GM18511 (cell line): Measurements from ENCODE around the gene ARNT2.

Source experiments
- ATAC-seq: cut with Tn5 transposase; IDR thresholded peaks from one replicate; pipeline ENCODE4 v1.9.1; 2021; ENCODE audit warnings: mild to moderate bottlenecking, moderate library complexity; ENCODE audit not compliant: unreplicated experiment

ARNT2 gene

DNA sequence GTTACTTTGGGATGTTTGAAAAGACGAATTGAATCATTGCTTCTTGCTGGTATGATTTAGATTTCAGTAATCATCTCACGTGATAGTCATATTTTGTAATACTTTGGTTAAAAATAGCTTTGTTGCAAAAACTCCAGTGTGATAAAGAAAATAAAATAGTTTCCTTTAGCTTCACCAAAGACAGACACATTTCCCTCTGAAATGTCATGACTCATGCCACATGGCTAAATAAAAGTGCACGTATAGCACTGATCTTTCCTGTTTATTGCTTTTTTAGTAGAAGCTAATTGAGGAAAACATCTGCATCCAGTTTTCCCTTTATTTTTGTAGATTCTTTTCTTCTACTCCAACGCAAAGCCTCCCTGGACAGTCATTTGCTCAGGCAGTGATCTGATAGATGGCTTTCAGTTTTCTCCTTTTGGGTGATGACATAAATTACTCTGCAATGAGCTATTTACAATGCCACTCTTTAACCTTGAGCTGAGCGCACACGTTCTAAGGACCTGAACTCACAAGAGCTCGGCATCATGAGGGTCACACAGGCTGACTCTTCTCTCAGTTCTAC, 84.9 kb downstream of the ARNT2 start:
- ATAC-seq = no peak

- no peak for ATAC-seq
These were observed 86.3 kb downstream of the ARNT2 start for GRCh38 chr15:80490431-80490990.

GRCh38 chr15:80491163-80491847, 87.1 kb downstream of the ARNT2 start:
- no peak for ATAC-seq

DNA sequence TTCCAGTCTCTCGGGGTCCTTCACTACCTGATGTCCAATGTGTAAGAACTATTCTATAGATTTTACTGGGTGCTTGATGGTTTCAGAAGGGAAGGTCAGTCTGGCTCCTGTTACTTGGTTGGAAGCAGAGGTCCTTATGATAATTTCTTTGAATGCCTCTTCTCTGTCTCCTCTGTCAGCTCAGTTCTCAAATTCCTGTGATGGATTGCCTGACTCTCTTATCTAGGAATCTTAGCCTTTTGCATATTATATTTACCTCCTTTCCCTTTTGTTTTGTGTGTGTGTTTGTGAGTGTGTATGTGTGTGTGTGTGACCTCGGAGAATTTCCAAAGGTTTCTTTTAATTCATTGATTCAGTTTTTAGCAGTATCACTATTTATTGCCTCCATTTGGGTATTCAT, 88.2 kb downstream of the ARNT2 start:
- no peak for ATAC-seq

GRCh38 chr15:80492874-80493273, 88.7 kb downstream of the ARNT2 start:
- ATAC-seq = no peak

DNA sequence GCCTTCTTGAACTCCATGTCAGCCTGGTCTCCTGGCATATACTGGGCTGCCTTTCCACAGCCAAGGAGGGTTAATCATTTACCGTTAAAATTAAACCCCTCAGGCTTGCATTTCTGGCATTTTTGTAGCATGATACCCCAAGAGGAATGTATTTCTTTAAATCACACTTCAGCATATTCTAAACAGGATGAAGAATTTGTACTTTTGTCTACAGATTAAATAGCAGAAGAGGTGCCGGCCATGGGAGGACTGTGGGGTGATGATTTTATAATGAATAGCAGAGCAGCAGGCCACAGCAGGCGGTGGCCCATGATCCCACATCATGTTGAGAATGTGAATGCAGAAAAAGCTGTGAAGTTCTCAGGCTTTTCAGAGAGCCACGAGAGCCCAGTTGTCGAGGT, 90.2 kb downstream of the ARNT2 start:
- no peak for ATAC-seq

GRCh38 chr15:80494756-80495155, 90.6 kb downstream of the ARNT2 start:
- no peak for ATAC-seq

- ATAC-seq = no peak
These were observed 91.3 kb downstream of the ARNT2 start for GRCh38 chr15:80495401-80495942.

GRCh38 chr15:80496096-80496495, 91.9 kb downstream of the ARNT2 start:
- ATAC-seq = no peak

GRCh38 chr15:80497221-80497620, 93.0 kb downstream of the ARNT2 start:
- no peak for ATAC-seq

- ATAC-seq = no peak
These were observed 94.5 kb downstream of the ARNT2 start for GRCh38 chr15:80498652-80499051.

GRCh38 chr15:80500021-80500420, 95.8 kb downstream of the ARNT2 start:
- ATAC-seq = no peak

GRCh38 chr15:80501476-80501875, 97.3 kb downstream of the ARNT2 start:
- ATAC-seq = no peak

DNA sequence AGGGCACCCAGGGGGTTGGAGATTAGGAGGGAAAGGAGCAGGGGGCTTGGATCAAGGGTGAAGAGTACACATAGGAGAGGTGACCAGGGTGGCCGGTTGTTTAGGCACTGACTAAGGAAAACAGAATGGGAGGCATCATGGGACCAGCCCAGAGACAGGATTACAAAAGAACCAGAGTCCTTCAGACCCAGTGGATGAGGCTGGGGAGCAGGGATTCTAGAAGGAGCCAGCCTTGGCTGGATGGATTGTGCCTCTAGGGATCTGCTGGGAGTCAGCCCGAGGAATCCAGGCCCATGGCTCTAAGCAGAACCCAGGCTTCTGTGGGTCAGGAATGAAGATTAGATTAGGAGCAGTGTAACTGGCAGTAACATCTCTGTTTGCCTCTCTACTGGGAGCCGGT, 98.6 kb downstream of the ARNT2 start:
- no peak for ATAC-seq

DNA sequence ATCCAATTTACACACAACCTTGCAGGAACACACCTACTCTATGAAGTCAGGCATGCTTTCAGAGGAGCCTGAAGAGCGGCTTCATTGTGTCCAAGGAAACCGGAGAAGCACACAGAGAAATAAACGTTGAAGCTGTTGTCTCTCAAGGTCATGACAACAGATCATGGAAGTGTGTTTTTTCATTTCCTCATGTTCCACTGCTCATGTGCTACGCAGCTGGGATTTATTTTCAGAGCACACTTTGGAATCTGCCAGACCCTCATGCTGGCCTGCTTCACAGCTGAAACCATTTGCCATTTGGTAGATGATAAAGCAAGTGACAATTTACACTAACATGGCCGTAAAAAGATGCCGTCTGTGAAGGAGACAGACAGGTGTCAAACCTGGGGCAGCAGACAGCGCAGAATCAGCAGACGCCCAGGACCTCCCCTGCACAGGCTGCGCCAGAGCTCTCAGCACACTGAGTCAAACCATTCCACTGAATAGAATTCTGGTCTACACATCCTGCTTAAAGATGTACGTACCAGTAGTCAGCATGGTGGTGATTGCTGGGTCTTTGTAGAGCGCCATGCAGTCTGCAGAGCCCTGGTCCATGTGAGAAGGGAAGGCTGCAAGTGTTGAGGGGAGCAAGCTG, 99.3 kb downstream of the ARNT2 start:
- no peak for ATAC-seq

GRCh38 chr15:80504931-80505330, 100.7 kb downstream of the ARNT2 start:
- ATAC-seq = no peak

GRCh38 chr15:80506286-80506893, 102.2 kb downstream of the ARNT2 start:
- no peak for ATAC-seq

GRCh38 chr15:80507131-80507530, 102.9 kb downstream of the ARNT2 start:
- no peak for ATAC-seq

DNA sequence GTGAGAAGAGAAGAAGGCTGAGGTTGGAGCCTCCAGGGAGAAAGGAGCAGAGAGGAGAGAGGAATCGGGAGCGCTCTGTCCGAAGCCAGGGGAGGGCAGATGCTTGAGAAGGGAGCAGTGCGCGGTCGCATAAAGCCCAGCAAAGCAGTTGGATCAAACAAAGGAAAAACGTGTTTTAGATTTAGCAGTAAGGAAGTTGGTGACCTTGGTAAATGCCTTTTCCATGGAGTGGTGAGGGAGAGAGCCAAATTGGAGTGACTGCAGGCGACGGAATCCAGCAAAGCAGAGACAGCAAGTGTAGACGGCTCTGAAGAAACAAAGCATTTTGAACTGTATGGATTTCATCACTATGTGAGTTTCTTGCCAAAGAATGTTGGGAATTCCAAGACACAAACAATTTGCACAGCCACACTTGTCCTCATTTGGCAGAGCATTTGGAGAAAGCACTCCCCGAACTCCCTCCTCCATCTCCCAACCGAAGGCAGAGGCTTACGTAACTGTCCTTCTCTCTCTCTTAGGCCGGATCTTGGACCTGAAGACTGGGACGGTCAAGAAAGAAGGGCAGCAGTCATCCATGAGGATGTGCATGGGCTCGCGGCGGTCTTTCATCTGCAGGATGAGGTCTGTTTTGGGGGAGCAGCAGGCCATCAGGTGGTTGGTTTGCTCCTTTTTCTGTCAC, 103.6 kb downstream of the ARNT2 start:
- ATAC-seq = no peak

GRCh38 chr15:80508783-80509182, 104.6 kb downstream of the ARNT2 start:
- no peak for ATAC-seq

GRCh38 chr15:80509800-80510199, 105.6 kb downstream of the ARNT2 start:
- ATAC-seq = no peak
